K562 (cell line): ENCODE data around the gene APOBEC3G. TPM values are rescaled to one million over a fixed set of nuclear protein-coding genes. Genes with fewer than 3 reads are reported as not detected.

Experiments used
- E2F3 ChIP-seq: fragments of 250-450 bp; sonication (Bioruptor Pico); IDR thresholded peaks from 2 replicates; pipeline ENCODE4 v1.4.0; 2020; ENCODE audit warnings: mild to moderate bottlenecking
- ELK1 ChIP-seq: sonication (generic); formaldehyde crosslinking; IDR thresholded peaks from 2 replicates; pipeline ENCODE4 v1.8.1; 2022; ENCODE audit warnings: missing genetic modification reagents
- FOSL1 ChIP-seq: fragments of 200-800 bp; sonication (Bioruptor generic); conservative IDR thresholded peaks from 2 replicates; pipeline ENCODE4 v1.6.1; 2016; ENCODE audit warnings: missing genetic modification characterization, missing compliant biosample characterization
- HCFC1 ChIP-seq: IDR thresholded peaks from 2 replicates; pipeline ENCODE4 v1.6.1; 2012; ENCODE audit warnings: low read depth, low read length, improper control_type of control experiment
- MAFF ChIP-seq: IDR thresholded peaks from 2 replicates; pipeline ENCODE4 v1.6.1; 2012; ENCODE audit warnings: low read length, improper control_type of control experiment
- PPARD ChIP-seq: fragments of 250-450 bp; sonication (Bioruptor Pico); IDR thresholded peaks from 2 replicates; pipeline ENCODE4 v1.8.0; 2022; ENCODE audit warnings: inconsistent platforms, mild to moderate bottlenecking, moderate library complexity
- SMARCB1 ChIP-seq: IDR thresholded peaks from 2 replicates; pipeline ENCODE4 v1.6.1; 2011; ENCODE audit warnings: improper control_type of control experiment, low read depth; ENCODE audit not compliant: insufficient read length
- SP1 ChIP-seq: sonication (generic); formaldehyde crosslinking; IDR thresholded peaks from 2 replicates; pipeline ENCODE4 v1.8.1; 2022; ENCODE audit warnings: mild to moderate bottlenecking, missing genetic modification reagents
- SREBF2 ChIP-seq: sonication (generic); formaldehyde crosslinking; IDR thresholded peaks from 2 replicates; pipeline ENCODE4 v1.4.0; 2020; ENCODE audit warnings: mild to moderate bottlenecking, missing genetic modification reagents
- ZBTB40 ChIP-seq, 2 experiments: fragments of 450-650 bp in 1 of 2; sonication (generic) in 1 of 2; formaldehyde crosslinking in 1 of 2; IDR thresholded peaks; 2 replicates each; pipeline versions ENCODE4 v1.7.1 to v1.9.0; 2016 to 2022; ENCODE audit warnings: inconsistent platforms in 1 of 2, mild to moderate bottlenecking in 1 of 2, missing genetic modification reagents in 1 of 2
- ZNF512 ChIP-seq: IDR thresholded peaks from 2 replicates; pipeline ENCODE4 v1.6.1; 2016; ENCODE audit warnings: missing genetic modification characterization, missing compliant biosample characterization
- polyA plus RNA-seq, 8 experiments: library from polyadenylated mRNA; depleted of rRNA in 4 of 8; stranded (reverse) in 5 of 8; unstranded in 3 of 8; fragments of >200 nt; fragmentation: Nextera tagmentation in 2 of 8; fragmentation: Illumina TruSeq in 1 of 8; extraction: Ambion mirVana in 2 of 8; extraction: Trizol in 1 of 8; gene quantifications; 2 replicates each; pipeline versions ENCODE4 v1.2.1 to v1.2.3, GENCODE V29; 2011 to 2014; ENCODE audit warnings: inconsistent platforms in 1 of 8, missing spikeins in 1 of 8
- total RNA-seq, 7 experiments: library from RNA; depleted of rRNA in 6 of 7; stranded (reverse); fragments of >200 nt in 6 of 7; fragmentation: Illumina TruSeq in 2 of 7; extraction: Trizol in 2 of 7; gene quantifications; 2 replicates each; pipeline versions ENCODE4 v1.2.1 to v1.2.3, GENCODE V29; 2011 to 2021; ENCODE audit warnings: low replicate concordance in 1 of 7
- TF ChIP-seq, protein P1 (sequence below): fragments of 250-450 bp; sonication (Bioruptor Pico); IDR thresholded peaks from 2 replicates; pipeline ENCODE4 v1.5.0; 2021

APOBEC3G gene
- total and polyA plus RNA-seq, 9 of the 15 experiments (the other 6 are each of a cell fraction or from before 2014, with no cell fraction given): 5.2 to 20.8 (median 11.4) TPM

DNA sequence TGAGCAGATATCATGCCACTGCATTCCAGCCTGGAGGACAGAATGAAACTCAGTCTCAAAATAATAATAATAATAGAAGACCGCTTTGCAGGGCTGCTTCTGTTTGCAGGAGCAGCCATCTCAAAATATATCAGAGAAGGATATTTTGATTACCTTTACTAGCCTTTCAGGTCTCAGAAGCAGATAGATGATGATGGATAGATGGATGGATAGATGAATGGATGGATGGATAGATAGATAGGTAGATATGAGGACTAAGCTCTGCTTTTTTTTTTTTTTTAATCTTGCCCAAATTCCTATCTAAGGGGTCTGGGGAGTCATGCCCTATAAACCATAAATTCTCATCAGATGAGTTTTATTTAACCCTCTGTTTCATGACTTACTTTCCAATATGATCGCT, 38.5 kb downstream of the APOBEC3G start (continued):
- TF ChIP-seq ZBTB40 (IDR thresholded peaks at IDR 0.05) (no peak), ZBTB40 (CRISPR knock-in tag; IDR thresholded peaks at IDR 0.05) (no peak), SMARCB1 (no peak), E2F3 (CRISPR knock-in tag) (no peak), SP1 (CRISPR knock-in tag) (no peak), ELK1 (CRISPR knock-in tag) (no peak), MAFF (no peak), FOSL1 (tag) (no peak), HCFC1 (no peak), ZNF512 (tag) (no peak), SREBF2 (CRISPR knock-in tag) (no peak), PPARD (CRISPR knock-in tag) (no peak)
- TF ChIP-seq, protein P1, sequence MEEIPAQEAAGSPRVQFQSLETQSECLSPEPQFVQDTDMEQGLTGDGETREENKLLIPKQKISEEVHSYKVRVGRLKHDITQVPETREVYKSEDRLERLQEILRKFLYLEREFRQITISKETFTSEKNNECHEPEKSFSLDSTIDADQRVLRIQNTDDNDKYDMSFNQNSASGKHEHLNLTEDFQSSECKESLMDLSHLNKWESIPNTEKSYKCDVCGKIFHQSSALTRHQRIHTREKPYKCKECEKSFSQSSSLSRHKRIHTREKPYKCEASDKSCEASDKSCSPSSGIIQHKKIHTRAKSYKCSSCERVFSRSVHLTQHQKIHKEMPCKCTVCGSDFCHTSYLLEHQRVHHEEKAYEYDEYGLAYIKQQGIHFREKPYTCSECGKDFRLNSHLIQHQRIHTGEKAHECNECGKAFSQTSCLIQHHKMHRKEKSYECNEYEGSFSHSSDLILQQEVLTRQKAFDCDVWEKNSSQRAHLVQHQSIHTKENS: no peak
